ENCODE measurements around the gene CCDC185. TPM values are rescaled to one million over a fixed set of nuclear protein-coding genes. Genes with fewer than 3 reads are reported as not detected.

CCDC185 gene
- total and polyA plus RNA-seq, 10 donors: not detected

DNA sequence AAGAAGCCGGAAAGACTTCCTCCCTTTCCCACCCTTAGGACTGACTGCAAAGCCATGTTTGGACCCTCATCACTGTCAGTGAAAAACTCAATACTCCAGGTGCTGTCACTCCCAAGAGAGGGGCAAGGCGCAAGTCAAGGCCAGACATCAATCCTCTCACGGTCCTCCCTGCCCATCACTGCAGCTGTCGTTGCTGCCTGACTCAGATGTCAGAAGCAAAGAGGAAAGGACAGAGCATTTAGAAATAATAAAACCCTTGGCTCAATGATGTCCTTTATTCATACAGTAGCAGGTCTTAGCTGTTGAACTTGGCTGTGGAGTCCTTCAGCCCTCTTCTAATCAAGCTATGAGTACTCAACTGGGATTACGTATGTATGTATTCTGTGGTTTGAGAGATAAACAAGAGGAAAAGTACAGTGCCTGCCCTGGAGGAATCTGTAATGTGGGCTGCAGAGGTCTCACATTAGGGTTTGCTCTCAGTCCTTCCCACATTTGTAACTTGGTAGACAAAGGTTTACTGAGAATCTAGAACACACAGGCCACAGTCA lies 42.8 kb upstream of the CCDC185 start:
- intact Hi-C loops (cut with DNase I; ENCODE audit: low total_unique reads): no loop called here
- H3K36me3 ChIP-seq: no peaks in the 10 kb centered on the region
- no peak for TF ChIP-seq CTCF (IDR thresholded peaks at IDR 0.05 in 8 of 11, conservative IDR thresholded peaks at IDR 0.05 in 3 of 11)
- TF ChIP-seq POLR2A (IDR thresholded peaks at IDR 0.05): no peak
- TF ChIP-seq POLR2AphosphoS5 (IDR thresholded peaks at IDR 0.05): no peak
- peaks cover 0 to 41% (median 6%) of the 10 kb centered on the region in 7 donors for H3K27me3 ChIP-seq (replicated peaks in 1 of 7)
- 73 to 86% (median 78%) methylated on average over 5 of the region's 5 CpGs for WGBS, 5 donors
- no peak overlapping the region for H3K27ac ChIP-seq
- no peaks in the 10 kb centered on the region for H3K4me1 ChIP-seq
- no peak overlapping the region for H3K4me3 ChIP-seq
- H3K9me3 ChIP-seq: no peaks in the 10 kb centered on the region
- no peak for DNase-seq

DNA sequence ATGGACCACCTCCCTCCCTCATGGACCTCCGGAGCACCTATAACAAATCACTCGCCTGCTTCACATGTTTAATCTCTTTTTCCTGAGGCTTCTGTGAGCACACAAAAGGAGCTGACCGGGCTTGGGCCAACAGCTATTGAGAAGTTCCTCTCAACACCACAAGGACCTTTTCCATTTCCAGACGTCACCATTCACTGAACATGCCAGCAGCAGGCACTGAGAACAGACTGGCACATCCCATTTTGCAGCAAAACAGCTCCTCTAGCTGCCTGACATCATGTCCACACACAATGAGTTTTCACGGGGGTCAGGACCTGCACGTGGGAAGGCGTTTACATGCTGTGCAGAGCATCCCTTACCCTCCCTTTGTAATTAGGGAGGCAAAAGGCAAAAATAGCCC lies 40.3 kb upstream of the CCDC185 start:
- DNase-seq: no peak
- Histone ChIP-seq H3K9me3 (no peaks in the 10 kb centered on the region), H3K27ac (no peak overlapping the region), H3K4me3 (no peak overlapping the region), H3K4me1 (no peaks in the 10 kb centered on the region), H3K27me3 (replicated peaks in 1 of 7) (peaks cover 0 to 41% (median 6%) of the 10 kb centered on the region in 7 donors), H3K36me3 (no peaks in the 10 kb centered on the region)
- 52 to 65% (median 58%) methylated on average over 7 of the region's 7 CpGs for WGBS, 5 donors
- TF ChIP-seq POLR2A (IDR thresholded peaks at IDR 0.05): no peak
- no peak for TF ChIP-seq CTCF (IDR thresholded peaks at IDR 0.05 in 8 of 11, conservative IDR thresholded peaks at IDR 0.05 in 3 of 11)
- no peak for TF ChIP-seq POLR2AphosphoS5 (IDR thresholded peaks at IDR 0.05)
- intact Hi-C loops (cut with DNase I; ENCODE audit: low total_unique reads): no loop called here

DNA sequence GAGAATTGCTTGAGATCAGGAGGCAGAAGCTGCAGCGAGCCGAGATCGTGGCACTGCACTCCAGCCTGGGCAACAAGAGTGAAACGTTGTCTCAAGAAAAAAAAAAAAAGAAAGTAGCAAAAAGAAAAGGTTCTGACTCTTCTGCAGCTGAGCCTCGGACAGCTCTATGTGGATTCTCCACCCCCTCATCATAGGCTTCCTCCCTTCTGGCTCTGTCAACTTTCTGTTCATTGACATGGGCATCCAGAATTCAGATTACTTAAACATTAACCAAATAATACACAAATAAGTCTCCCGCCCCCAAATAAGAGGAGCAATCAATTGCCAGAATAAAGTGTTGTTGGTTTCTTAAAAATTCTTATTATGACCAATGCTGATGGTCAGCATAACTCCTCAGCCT lies 39.3 kb upstream of the CCDC185 start:
- intact Hi-C loops (cut with DNase I; ENCODE audit: low total_unique reads): no loop called here
- Histone ChIP-seq H3K27ac (no peak overlapping the region), H3K36me3 (no peaks in the 10 kb centered on the region), H3K9me3 (no peaks in the 10 kb centered on the region), H3K4me1 (no peaks in the 10 kb centered on the region), H3K27me3 (replicated peaks in 1 of 7) (peaks cover 0 to 43% (median 6%) of the 10 kb centered on the region in 7 donors), H3K4me3 (no peak overlapping the region)
- TF ChIP-seq POLR2AphosphoS5 (IDR thresholded peaks at IDR 0.05) (no peak), POLR2A (IDR thresholded peaks at IDR 0.05) (no peak), CTCF (IDR thresholded peaks at IDR 0.05 in 8 of 11, conservative IDR thresholded peaks at IDR 0.05 in 3 of 11) (no peak)
- DNase-seq: no peak
- 70 to 75% (median 74%) methylated on average over 6 of the region's 6 CpGs for WGBS, 5 donors

DNA sequence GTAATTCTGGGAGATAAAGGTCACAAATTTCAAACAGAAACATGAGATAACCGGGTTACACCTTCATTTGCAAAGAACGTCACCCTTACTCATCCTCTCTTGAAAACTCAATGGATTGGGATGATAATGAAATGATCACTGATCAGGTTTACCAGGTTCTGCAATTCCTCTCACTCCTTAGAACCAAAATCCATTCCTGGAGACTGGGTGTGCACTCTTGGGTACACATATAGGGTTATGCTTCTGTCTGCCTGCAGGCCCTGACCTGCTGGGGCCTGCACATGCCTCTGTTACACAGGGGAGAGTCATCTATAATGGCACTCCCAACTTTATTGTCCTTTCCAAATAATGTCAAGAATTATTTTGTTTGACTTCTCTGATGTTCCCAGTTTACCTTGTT lies 37.5 kb upstream of the CCDC185 start:
- no peaks in the 10 kb centered on the region for H3K4me1 ChIP-seq
- intact Hi-C loops (cut with DNase I; ENCODE audit: low total_unique reads): no loop called here
- DNase-seq: no peak
- 75 to 94% (median 87%) methylated on average over 2 of the region's 2 CpGs for WGBS, 5 donors
- H3K36me3 ChIP-seq: no peaks in the 10 kb centered on the region
- H3K9me3 ChIP-seq: no peaks in the 10 kb centered on the region
- no peak overlapping the region for H3K27ac ChIP-seq
- H3K27me3 ChIP-seq (replicated peaks in 1 of 7): peaks cover 0 to 55% (median 6%) of the 10 kb centered on the region in 7 donors
- TF ChIP-seq CTCF (IDR thresholded peaks at IDR 0.05 in 8 of 11, conservative IDR thresholded peaks at IDR 0.05 in 3 of 11) (no peak), POLR2AphosphoS5 (IDR thresholded peaks at IDR 0.05) (no peak), POLR2A (IDR thresholded peaks at IDR 0.05) (no peak)
- H3K4me3 ChIP-seq: no peak overlapping the region
